GM15510 (cell line): ENCODE measurements around the gene RCCD1.
A peak's percentile ranks its signal among the peaks of the same experiment; 100 is the strongest.

Experiments
- POLR2A ChIP-seq: IDR thresholded peaks from 3 replicates; pipeline ENCODE4 v1.6.1; 2011; ENCODE audit warnings: borderline replicate concordance; ENCODE audit not compliant: insufficient read length; ENCODE audit errors: extremely low read depth

Gene RCCD1

DNA sequence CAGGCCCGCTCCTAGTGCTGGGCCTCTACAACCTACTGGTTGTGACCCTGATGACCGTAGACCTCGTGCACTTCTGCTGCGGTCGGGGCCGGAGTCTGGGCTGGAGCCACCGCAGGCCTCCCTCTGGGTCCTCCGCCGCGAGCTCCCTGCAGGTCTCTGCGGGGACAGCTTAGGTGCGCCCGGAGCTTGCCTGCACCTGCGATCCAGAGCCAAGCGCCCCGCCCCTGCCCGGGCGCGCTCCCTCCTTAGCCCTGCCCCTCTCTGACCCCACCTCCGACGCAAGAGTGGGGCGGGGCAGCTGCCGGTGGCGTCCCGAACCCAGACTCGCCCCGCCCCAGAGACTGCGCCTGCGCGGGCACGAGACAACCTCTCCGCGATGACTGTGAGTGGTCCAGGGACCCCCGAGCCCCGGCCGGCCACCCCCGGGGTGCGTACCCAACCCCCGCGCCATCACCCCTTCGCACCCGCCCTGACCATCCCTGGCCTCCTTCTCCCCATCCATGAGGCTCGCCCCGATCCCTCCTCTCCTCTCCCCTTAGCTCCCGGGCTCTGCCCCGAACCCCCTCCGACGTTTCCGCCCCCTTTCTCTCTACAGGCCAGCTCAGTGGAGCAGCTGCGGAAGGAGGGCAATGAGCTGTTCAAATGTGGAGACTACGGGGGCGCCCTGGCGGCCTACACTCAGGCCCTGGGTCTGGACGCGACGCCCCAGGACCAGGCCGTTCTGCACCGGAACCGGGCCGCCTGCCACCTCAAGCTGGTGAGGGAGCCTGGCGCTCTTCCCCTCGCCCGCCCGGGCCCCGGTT, 19.5 kb upstream of the RCCD1 start, which contains the start of gene UNC45A:
Gene UNC45A (plus strand): TSS at position 337 of the 803 bp plus-strand sequence. CDS start 40 bp downstream, at position 377.
- peak; percentile 67 for TF ChIP-seq POLR2A

DNA sequence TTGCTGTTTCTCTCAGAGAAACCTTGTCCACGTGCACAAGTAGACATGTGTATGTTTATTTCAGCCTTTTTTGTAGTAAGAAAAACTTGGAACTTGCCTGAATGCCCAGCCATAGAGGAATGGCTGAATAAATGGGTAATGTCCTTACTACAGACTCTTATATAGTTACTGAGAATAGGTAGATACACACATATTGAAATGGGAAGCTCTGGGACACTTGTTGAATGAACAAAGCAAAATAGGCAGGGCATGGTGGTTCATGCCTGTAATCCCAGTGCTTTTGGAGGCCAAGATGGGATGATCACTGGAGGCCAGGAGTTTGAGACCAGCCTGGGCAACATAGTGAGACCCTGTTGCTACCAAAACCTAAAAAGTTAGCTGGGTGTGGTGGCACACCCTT, 17.9 kb upstream of the RCCD1 start:
- no peak for TF ChIP-seq POLR2A

DNA sequence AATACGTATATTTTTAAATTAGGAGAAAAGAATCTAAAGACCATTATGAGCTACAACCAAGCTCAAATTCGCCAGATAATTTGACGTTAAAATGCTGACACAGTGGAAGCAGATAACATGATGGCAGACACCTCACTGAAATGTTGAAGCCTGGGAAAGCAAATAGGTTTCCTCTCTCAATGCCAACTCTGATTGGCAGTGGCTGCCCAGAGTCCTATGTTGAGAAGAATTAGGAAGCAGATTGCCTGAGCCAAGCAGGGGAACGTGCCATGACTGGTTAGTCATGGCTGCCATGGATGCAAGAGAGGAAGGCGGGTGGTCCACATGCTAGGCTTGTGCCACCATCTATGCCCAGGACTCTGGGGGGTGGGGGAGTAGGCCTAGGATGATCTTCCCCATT, 16.4 kb upstream of the RCCD1 start:
- no peak for TF ChIP-seq POLR2A

DNA sequence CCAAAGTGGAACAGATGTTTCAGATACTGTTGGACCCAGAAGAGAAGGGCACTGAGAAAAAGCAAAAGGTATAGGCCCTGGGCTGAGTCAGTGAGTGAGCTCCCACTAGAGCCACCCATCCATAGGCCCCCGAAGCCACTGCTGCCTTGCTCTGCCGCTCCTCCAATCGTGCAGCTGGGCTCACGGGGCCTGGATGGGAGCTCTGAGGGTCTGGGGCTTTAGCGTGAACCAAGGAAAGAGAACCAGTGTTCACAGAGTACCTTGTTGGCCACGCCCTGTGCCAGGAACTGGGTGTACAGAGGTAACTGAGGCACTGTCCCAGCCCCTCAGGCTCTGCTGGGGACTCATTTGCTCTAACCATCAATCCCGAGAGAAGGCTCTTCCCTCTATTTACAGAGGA, 14.9 kb upstream of the RCCD1 start:
- TF ChIP-seq POLR2A = no peak

DNA sequence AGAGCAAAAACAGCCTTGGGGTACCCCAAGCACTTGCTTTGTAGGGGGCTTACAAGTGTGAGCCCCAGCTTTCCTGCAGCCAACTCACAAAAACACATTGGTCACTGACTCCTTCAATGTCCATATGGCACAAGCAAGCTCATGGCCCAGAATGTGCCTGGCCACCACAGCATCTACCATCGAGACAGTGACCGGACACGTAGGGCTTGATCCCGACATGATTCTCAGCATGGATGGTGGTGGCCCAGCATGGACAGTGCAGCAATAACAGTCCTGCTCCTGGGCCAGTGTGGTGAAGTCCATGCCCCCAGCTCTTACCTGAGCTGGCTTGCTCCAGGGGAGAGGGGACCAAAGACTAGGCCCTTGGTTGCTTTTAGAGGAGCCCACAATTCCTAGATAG, 13.6 kb upstream of the RCCD1 start:
- no peak for TF ChIP-seq POLR2A

DNA sequence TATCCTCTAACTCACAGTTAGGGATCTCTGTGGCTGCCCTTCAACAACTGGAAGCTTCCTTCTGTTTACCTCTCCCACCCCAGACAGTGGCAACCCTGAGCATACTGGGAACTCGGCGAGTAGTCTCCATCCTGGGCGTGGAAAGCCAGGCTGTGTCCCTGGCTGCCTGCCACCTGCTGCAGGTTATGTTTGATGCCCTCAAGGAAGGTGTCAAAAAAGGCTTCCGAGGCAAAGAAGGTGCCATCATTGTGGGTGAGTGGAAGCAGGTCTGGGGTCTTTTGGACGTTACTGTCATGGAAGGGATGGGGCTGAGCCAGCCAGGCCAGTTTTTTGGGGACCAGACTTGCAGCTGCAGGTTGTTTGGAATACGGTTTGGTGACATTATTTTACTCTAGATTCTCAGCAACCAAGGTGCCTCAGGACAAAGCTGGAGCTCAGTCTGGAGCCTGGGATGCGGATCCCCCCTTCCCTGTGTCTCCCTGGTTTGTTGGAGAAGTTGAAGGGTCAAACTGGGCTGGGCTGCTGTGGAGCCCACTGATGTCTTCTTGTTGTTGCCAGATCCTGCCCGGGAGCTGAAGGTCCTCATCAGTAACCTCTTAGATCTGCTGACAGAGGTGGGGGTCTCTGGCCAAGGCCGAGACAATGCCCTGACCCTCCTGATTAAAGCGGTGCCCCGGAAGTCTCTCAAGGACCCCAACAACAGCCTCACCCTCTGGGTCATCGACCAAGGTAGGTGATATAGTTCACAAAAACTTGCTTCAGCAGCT, 12.1 kb upstream of the RCCD1 start:
- no peak for TF ChIP-seq POLR2A

DNA sequence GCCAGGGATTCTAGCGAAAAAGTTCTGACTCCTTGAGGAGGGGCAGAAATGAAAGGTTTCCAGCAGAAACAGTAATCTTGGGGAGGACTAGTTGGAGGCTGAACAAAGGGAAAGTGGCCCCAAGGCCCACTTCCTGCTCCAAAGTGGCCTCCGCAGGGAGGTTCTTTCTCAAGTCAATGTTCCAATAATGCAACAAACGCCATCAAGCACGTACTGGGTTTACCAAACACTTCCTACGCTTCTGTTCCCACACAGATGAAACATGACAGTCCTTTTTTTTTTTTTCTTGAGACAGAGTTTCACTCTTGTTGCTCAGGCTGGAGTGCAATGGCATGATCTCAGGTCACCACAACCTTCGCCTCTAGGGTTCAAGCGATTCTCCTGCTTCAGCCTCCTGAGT, 9.6 kb upstream of the RCCD1 start:
- TF ChIP-seq POLR2A = no peak

DNA sequence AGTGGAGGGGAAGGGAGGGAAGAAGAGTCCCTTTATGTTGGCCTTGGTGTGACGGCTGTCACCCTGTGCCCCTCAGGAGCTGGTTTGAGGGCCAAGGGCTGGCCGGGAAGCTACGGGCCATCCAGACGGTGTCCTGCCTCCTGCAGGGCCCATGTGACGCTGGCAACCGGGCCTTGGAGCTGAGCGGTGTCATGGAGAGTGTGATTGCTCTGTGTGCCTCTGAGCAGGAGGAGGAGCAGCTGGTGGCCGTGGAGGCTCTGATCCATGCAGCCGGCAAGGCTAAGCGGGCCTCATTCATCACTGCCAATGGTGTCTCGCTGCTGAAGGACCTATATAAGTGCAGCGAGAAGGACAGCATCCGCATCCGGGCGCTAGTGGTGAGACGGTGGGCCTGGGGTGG, 8.1 kb upstream of the RCCD1 start:
- TF ChIP-seq POLR2A = no peak

DNA sequence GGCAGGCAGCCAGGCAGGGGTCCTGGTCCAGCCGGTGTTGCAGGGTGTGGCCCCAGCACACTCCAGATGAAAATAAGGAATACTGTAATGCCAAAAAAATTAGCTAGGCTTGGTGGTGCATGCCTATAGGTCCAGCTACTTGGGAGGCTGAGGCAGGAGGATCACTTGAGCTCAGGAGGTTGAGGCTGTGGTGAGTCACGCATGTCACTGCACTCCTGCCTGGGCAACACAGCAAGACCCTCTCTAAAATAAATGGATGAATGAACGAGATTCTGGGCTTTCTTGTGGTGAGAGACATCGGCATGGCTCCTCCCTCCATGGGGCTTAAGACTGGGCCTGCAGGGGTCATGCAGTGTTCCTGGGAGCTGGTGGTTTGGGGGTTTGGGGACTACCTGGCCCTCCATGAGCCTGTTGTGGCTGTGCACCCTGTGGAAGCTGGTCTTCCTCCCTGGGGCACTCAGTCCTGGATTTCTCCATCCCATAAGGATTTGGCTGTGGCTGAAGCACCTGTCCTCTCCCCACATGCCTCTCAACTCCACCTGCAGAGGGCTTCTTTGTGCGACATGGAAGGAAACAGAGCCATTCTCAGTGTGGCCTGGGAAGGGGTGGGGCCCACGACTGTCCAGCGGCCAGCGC, 7.6 kb upstream of the RCCD1 start:
- TF ChIP-seq POLR2A = no peak

DNA sequence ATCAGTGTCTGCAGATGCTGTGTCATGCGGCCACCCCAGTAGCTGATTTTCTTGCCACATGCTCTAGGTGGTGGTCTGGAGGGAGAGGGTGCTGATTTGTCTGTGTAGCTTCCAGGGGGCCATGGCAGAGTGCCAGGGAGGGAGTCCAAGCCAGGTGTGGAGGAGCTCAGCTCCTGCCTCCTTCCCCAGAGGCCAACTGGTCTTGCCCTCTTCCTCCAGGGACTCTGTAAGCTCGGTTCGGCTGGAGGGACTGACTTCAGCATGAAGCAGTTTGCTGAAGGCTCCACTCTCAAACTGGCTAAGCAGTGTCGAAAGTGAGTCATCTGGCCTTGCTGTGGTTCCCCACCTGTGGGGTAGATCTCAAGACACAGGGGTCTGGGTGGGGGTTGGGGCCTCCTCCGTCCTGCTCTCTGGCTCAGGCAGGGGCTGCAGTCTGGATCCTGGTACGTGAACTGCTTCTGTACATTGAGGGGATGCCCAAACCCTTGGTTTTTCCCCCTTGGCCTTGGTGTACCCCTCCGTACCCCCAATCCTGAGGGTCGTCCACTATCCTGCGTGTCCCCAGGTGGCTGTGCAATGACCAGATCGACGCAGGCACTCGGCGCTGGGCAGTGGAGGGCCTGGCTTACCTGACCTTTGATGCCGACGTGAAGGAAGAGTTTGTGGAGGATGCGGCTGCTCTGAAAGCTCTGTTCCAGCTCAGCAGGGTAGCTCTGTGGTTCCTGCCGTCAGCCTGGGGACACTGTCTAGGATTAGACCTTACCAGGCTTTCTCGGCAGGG, 6.9 kb upstream of the RCCD1 start:
- TF ChIP-seq POLR2A = no peak

DNA sequence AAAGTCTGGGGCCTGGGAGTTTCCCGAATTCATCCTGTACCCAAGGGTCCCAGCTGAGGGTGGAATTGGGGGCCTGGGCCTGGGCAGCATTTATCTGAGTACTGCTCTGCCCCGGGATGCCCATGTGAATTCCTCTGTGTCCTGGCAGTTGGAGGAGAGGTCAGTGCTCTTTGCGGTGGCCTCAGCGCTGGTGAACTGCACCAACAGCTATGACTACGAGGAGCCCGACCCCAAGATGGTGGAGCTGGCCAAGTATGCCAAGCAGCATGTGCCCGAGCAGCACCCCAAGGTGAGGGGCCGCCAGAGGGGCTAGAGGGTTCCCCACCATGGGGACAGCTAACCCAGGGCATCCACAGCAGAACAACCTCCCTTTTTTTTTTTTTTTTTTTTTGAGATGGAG, 6.2 kb upstream of the RCCD1 start:
- TF ChIP-seq POLR2A = no peak

DNA sequence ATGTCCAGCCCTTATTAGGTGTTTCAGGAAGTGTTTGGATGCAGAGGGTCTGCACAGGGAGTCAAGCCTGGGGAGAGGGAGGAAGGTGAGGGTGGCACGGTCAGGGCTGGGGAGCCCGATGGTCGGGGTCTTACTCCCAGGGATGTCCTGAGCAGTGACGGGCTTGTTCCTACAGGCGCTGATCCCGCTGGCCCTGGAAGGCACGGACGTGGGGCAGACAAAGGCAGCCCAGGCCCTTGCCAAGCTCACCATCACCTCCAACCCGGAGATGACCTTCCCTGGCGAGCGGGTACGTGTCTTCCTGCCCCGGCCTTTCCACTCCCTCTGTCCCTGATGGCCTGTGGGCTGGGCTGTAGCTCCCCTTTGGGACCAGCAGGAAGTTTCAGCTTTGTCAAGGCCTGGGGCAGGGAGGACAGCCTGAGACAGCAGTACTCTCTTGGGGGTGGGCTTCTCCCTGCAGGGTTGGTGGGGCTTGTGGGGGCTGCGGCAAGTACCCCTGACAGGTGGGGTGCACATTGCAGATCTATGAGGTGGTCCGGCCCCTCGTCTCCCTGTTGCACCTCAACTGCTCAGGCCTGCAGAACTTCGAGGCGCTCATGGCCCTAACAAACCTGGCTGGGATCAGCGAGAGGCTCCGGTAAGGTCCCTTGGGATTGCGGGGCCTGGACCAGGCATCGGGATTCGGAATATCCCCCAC, 4.6 kb upstream of the RCCD1 start:
- no peak for TF ChIP-seq POLR2A

DNA sequence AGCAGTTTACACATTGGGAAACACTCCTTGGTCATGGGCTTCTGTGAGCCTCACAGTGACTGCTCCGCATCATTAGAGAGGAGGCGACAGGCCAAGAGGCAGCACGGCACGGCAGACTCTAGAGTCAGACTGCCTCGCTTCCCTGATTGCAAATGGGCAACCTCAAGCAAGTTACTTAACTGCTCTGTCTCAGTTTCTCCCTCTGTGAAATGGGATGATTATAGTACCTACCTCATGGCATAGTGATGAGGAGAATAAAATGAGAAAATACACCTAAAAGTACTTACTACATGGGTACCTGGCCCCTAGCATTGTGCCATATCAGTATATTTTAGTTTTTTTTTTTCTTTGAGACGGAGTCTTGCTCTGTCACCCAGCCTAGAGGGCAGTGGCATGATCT, 4.0 kb upstream of the RCCD1 start:
- TF ChIP-seq POLR2A = no peak
